Measurements from ENCODE around the gene TNIK. TPM values are rescaled to one million over a fixed set of nuclear protein-coding genes. Genes with fewer than 3 reads are reported as not detected.
A peak's percentile ranks its signal among the peaks of the same experiment; 100 is the strongest.

Gene TNIK
- total and polyA plus RNA-seq, 2 of the 4 experiments (the other 2 are of a cell fraction), result 3.4 to 6.3 TPM

DNA sequence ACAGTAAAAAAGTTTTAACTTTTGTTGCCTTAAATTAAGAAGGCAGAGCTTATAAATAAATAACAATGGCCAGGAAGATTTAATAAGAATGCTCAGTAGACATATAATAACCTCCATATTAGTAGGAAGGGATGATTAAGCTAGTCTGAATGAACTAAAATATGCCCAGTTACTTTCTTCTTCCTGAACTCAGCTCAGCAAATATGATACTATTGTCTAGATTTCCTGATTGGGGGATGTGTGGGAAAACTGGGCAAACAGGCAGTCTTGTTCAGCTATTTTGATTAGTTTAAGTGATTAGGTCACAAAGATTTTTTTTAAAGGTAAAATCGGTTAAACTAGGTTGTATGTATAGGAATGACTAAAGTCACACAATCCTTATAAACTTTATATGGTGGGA is 266.5 kb downstream of the TNIK start:
- H3K27ac ChIP-seq (ENCODE audit: insufficient read depth, low read length), result no peak overlapping the region
- dilution Hi-C loops (cut with HindIII; ENCODE audit: low sequenced_read_pairs, unreplicated experiment), result no loop called here
- intact Hi-C loops (cut with micrococcal nuclease), result no loop called here
- H3K23ac ChIP-seq (ENCODE audit: low read depth, low read length), result no peak overlapping the region
- no peak overlapping the region for H3K9ac ChIP-seq (ENCODE audit: low read depth, low read length)
- no peak overlapping the region for H4K8ac ChIP-seq (ENCODE audit: low read depth in 2 of 2, low read length in 2 of 2)
- H3K4me3 ChIP-seq (ENCODE audit: insufficient read depth, low read depth, low read length), result no peak overlapping the region
- no peak overlapping the region for H4K91ac ChIP-seq (ENCODE audit: insufficient read depth, low read depth, low read length)
- TF ChIP-seq SMC3 (IDR thresholded peaks at IDR 0.05; ENCODE audit: low read depth, low read length) (no peak), NFE2L2 (IDR thresholded peaks at IDR 0.05; ENCODE audit: low read depth, low read length) (no peak), RFX5 (IDR thresholded peaks at IDR 0.05; ENCODE audit: low read depth, low read length) (no peak), ELK1 (IDR thresholded peaks at IDR 0.05; ENCODE audit: borderline replicate concordance, low read depth, low read length) (no peak), CEBPB (IDR thresholded peaks at IDR 0.05; ENCODE audit: low read depth, low read length) (no peak), BHLHE40 (IDR thresholded peaks at IDR 0.05; ENCODE audit: low read depth, low read length) (no peak), MAFK (IDR thresholded peaks at IDR 0.05; ENCODE audit: low read depth, low read length) (no peak), RCOR1 (IDR thresholded peaks at IDR 0.05; ENCODE audit: insufficient replicate concordance, low read length) (no peak), MXI1 (IDR thresholded peaks at IDR 0.05; ENCODE audit: borderline replicate concordance, low read depth, low read length) (no peak), POLR2A (IDR thresholded peaks at IDR 0.05; ENCODE audit: low read depth, low read length) (no peak), CHD1 (IDR thresholded peaks at IDR 0.05; ENCODE audit: low read depth, low read length) (no peak), RAD21 (IDR thresholded peaks at IDR 0.05; ENCODE audit: low read length) (no peak), MAZ (IDR thresholded peaks at IDR 0.05; ENCODE audit: borderline replicate concordance, low read depth, low read length) (no peak), FOS (IDR thresholded peaks at IDR 0.05; ENCODE audit: low read depth, low read length) (no peak)
- TF ChIP-seq, protein P1, sequence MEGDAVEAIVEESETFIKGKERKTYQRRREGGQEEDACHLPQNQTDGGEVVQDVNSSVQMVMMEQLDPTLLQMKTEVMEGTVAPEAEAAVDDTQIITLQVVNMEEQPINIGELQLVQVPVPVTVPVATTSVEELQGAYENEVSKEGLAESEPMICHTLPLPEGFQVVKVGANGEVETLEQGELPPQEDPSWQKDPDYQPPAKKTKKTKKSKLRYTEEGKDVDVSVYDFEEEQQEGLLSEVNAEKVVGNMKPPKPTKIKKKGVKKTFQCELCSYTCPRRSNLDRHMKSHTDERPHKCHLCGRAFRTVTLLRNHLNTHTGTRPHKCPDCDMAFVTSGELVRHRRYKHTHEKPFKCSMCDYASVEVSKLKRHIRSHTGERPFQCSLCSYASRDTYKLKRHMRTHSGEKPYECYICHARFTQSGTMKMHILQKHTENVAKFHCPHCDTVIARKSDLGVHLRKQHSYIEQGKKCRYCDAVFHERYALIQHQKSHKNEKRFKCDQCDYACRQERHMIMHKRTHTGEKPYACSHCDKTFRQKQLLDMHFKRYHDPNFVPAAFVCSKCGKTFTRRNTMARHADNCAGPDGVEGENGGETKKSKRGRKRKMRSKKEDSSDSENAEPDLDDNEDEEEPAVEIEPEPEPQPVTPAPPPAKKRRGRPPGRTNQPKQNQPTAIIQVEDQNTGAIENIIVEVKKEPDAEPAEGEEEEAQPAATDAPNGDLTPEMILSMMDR (conservative IDR thresholded peaks at IDR 0.05; ENCODE audit: low read depth, low read length), result no peak; the same call in 1 of the 2 replicates
- TF ChIP-seq, protein P2, sequence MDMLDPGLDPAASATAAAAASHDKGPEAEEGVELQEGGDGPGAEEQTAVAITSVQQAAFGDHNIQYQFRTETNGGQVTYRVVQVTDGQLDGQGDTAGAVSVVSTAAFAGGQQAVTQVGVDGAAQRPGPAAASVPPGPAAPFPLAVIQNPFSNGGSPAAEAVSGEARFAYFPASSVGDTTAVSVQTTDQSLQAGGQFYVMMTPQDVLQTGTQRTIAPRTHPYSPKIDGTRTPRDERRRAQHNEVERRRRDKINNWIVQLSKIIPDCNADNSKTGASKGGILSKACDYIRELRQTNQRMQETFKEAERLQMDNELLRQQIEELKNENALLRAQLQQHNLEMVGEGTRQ (IDR thresholded peaks at IDR 0.05; ENCODE audit: low read depth, low read length), result no peak
- H2BK15ac ChIP-seq (ENCODE audit: low read depth, low read length), result no peak overlapping the region
- H3K9me3 ChIP-seq (ENCODE audit: control insufficient read depth, insufficient read depth, low read length), result no peaks in the 10 kb centered on the region
- H3K9me1 ChIP-seq (ENCODE audit: insufficient read depth, low read length), result no peaks in the 10 kb centered on the region
- no peak overlapping the region for H2AFZ ChIP-seq (replicated peaks; ENCODE audit: low read length, poor library complexity)
- BruUV-seq (replicated peaks), result no TSS peak
- H4K5ac ChIP-seq (ENCODE audit: low read depth, low read length), result no peak overlapping the region
- ChIA-PET POLR2A (ENCODE audit: unreplicated experiment) (no interaction called here), CTCF (interaction anchor here (0.7 kb wide), 1 partner anchor 232 kb away, joined by 3 read pairs; no protein-coding TSS in a partner anchor)
- H3K36me3 ChIP-seq (ENCODE audit: control insufficient read depth, insufficient read depth, low read length), result no peaks in the 10 kb centered on the region
- no peak overlapping the region for H3K4ac ChIP-seq (ENCODE audit: low read depth, low read length)
- WGBS, 2 experiments (ENCODE audit: extremely low coverage in 2 of 2, insufficient read length in 1 of 2), result no CpG with 5 or more reads among the region's 1 CpG
- no peaks in the 10 kb centered on the region for H3K79me1 ChIP-seq (ENCODE audit: low read depth in 1 of 2, low read length in 2 of 2)
- in situ Hi-C loops (cut with MboI; ENCODE audit: low sequenced_read_pairs), result no loop called here
- H3K4me2 ChIP-seq (ENCODE audit: low read depth, low read length), result no peak overlapping the region
- H2BK20ac ChIP-seq (ENCODE audit: low read depth, low read length), result no peak overlapping the region
- H2BK5ac ChIP-seq (ENCODE audit: low read depth, low read length, poor library complexity, severe bottlenecking), result no peak overlapping the region
- H2AK9ac ChIP-seq (replicated peaks; ENCODE audit: low read depth, low read length, poor library complexity), result no peak overlapping the region
- H3K18ac ChIP-seq (ENCODE audit: low read depth, low read length), result no peak overlapping the region
- DNase-seq (peak; percentile 22), ATAC-seq (ENCODE audit: low read depth) (no peak)
- H2AK5ac ChIP-seq (ENCODE audit: low read depth, low read length), result no peak overlapping the region
- H4K20me1 ChIP-seq (ENCODE audit: insufficient read depth, low read length), result no peaks in the 10 kb centered on the region
- H3K4me1 ChIP-seq (ENCODE audit: control insufficient read depth, insufficient read depth, low read length), result no peaks in the 10 kb centered on the region
- no peak overlapping the region for H2BK120ac ChIP-seq (ENCODE audit: low read depth, low read length)
- no peaks in the 10 kb centered on the region for H3K27me3 ChIP-seq (ENCODE audit: control insufficient read depth, insufficient read depth, low read length)
- H3K56ac ChIP-seq (ENCODE audit: extremely low read depth, insufficient read depth, low read length), result no peak overlapping the region
- no peak overlapping the region for H3K14ac ChIP-seq (replicated peaks; ENCODE audit: low read depth, low read length)

All from IMR-90 (cell line).